ENCODE data around the gene CDK15.

GRCh38 chr2:201939453-201939941 is 133.2 kb downstream of the CDK15 start:
- TF ChIP-seq, protein P1, sequence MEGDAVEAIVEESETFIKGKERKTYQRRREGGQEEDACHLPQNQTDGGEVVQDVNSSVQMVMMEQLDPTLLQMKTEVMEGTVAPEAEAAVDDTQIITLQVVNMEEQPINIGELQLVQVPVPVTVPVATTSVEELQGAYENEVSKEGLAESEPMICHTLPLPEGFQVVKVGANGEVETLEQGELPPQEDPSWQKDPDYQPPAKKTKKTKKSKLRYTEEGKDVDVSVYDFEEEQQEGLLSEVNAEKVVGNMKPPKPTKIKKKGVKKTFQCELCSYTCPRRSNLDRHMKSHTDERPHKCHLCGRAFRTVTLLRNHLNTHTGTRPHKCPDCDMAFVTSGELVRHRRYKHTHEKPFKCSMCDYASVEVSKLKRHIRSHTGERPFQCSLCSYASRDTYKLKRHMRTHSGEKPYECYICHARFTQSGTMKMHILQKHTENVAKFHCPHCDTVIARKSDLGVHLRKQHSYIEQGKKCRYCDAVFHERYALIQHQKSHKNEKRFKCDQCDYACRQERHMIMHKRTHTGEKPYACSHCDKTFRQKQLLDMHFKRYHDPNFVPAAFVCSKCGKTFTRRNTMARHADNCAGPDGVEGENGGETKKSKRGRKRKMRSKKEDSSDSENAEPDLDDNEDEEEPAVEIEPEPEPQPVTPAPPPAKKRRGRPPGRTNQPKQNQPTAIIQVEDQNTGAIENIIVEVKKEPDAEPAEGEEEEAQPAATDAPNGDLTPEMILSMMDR (IDR thresholded peaks at IDR 0.05), result no peak
- TF ChIP-seq POLR2A (IDR thresholded peaks at IDR 0.05), result no peak
